C1 segment of cervical spinal cord (tissue), 14 donors: ENCODE data around the gene ADAP1.
A peak's percentile ranks its signal among the peaks of the same experiment; 100 is the strongest.
"Not testable (repeated sequence)": the region's sequence is repeated elsewhere in the genome, so short reads cannot be mapped to it uniquely, and the experiment has no call there.

Experiments used
- DNase-seq, 14 donors: peaks; one replicate each; lab custom pipeline; 2025; lab: John Stamatoyannopoulos, UW

The ADAP1 gene

DNA sequence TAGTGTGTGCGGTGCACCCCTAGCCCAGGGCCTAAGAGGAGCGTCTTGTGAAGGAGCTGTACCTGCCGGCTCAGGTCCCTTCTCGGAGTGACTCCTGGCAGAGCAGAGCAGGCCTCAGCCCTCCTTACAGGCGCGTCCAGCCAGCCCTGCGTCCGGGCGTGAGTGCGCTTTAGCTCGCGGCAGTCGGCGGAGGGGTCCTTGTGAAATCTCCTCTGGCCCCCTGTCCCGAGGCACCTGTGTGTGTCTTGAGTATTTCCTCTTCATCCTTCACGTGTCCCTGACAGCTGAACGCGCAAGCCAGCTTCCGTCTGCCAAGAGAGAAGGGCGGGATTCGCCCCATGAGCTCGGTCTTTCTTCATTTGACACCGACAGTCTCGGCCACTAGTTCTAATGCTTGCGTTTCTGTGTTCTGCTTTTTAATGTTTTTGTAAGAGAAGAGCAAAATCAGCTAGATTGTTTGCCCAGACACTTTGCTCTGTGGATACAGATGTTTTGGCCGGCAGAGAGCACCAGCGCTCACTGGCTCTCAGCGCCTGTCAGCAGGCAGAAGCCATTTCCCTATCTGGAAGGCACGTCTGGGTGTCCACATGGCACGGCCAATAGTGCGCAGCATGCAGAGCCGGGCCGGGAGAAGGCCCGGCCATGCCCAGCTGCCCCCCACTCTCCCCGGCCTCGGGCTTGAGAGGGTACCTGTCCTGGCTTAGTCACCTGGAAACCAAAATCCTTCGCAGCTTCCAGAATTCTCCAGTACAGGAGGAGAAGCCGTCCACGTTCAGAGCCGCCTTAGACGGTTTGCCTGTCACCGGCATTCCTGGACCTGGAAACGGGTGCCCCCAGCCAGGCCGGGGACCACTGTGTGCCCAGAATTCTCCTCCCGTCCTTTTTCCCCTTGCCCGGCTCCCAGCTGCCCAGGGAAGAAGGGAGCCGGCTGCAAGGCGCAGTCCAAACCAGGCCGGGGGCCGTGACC is 71.1 kb downstream of the ADAP1 start:
- DNase-seq, result peak in 3 of 14 donors; percentile 27 to 56 (median 34)

DNA sequence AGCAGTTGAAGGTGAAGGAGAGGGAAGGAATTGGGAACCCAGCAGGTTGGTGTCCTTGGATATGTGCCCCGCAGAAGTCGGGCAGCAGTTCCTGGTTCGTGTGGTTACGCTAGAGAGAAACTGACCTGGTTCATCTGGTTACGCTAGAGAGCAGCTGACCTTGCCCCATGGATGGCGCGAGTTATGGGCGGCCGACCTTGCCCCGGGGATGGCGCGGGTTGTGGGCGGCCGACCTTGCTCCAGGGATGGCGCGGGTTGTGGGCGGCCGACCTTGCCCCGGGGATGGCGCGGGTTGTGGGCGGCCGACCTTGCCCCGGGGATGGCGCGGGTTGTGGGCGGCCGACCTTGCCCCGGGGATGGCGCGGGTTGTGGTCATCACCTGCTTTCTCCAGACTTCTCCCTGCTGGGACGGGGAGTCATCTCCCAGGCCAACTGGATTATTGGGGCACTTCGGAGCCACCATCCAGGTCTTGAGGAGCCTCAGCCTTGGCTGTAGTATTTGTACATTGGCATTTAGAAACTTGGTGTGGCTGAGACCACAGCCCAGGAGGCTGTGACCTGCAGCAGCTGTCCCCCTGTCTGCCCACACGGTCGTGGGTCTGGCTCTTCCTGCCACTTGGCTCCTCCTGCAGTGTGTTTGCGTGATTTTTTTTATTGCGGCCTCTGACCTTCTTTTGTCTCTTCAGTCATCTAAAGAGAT is 72.0 kb downstream of the ADAP1 start:
- DNase-seq, result no peak

DNA sequence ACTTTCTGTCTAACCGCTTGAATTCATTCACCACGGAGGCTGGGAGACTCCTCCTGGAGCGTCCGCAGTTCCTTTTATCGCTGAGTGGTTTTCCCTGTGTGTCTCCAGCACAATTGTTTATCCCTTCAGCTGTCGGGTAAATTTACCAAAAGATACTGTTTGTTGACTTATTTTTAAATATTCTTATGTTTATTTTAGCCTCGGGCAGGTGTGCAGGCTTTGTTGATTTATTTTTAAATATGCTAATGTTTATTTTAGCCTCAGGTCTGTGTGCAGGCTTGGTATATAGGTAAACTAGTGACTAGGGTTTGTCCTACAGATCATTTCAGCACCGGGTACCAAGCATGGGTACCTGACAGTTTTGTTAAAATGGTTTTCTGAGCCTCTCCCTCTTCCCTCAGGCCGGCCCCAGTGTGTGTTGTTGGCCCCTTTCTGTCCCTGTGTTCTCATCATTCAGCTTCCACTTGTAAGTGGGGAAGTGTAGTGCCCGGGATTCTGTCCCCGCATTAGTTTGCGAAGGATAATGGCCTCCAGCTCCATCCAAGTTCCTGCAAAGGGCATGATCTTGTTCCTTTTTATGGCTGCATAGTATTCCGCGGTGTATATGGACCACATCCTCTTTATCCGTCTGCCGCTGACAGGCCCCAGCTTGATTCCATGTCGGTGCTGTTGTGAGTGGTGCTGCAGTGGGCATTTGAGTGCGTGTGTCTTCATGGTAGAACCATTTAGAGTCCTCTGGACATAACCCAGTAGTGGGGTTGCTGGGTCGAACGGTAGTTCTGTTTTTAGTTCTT is 72.8 kb downstream of the ADAP1 start:
- DNase-seq, result no peak

DNA sequence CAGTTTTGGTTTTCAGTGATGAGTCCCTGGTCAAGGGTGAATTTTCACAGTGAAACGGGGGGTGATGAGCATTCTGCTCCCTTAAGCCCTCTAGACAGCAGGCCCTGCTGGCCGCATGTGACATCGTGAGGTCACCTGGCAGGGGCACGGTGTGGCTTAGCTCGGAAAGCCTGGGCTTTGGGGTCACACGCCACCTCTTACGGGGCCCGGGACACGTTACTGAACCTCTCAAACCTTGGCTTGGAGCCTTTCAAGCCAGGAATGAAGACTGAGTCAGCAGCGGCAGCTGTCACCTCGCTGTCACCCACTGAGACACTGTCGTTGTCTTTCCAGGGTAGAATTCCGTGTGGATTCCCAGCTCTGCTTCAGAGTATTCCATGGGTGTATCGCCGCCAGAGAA is 74.0 kb downstream of the ADAP1 start:
- peak in 1 of 14 donors; percentile 17 for DNase-seq

DNA sequence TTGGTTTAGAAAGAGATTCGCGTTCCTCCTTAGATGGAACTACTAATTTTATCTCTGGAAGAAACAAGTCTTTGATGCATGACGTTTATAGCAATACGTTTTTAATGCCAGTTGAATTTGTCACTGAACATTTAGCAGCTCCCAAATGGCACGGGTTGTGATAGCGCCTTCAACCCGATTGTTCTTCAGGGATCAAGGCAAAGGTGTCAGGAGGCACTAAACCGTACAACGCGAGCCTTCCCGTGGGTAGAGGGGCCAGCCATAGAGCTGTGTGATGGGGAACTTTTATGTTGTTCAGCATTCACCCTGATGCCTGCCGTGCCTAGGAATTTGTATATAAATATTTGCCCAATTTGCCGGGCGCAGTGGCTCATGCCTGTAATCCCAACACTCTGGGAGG is 74.8 kb downstream of the ADAP1 start:
- no peak for DNase-seq

DNA sequence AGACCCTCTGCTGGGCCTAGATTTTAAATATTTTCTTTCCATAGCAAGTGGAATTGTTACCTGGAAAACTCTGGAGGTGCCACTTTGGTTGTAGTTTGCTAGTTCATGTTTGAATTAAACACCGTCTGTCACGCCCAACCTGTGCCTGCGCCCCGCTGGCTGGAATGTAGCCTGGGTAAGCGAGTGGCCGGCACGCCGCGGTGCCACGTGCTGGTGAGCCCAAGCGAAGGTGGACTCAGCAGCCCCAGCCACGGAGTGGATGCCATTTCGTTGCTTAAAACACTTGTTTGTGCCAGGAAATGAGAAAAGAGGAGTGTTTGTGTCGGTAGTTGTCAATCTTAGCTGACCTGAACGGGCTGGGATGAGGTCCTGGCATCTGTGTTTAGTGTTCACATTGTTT is 75.4 kb downstream of the ADAP1 start:
- no peak for DNase-seq

DNA sequence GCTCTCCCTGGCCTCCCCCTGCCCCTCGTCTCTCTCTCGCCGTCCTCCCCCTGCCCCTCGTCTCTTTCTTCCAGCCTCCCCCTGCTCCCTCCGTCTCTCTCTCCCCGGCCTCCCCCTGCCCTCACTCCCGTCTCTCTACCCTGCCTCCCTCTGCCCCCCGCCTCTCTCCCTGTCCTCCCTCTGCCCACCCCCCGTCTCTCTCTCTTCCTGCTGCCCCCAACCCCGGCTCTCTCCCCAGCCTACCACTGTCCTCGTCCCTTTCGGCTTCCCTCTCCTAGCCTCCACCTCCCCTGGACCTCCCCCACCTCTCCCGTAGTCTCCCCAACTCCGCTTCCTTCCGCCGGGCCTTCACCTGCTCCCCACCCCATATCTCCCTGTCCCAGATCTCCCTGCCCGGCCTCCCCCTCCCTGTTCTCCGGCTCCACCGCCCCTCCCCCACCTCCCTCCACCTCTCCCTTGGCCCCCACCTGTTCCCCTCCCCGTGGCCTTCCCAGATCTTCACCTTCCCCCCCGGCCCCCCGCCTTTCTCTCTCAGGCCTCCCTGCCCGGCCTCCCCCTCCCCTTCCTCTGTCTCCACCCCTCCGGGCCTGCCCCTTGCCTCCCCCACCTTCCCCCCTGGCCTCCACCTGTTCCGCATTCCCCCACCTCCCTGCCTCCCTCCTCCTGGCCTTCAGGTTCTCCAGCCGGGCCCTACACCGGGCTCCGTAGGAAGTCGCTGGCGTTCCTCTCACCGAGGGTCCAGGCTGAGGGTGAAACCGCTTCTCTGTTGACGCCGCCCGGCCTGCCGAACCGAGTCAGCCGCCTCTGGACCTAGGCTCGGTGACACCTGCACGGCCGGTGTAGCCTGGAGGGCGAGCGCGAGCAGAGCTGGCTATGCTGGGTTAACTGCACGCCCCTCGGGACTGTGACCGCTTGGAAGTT is 76.9 kb downstream of the ADAP1 start:
- DNase-seq, result no peak

DNA sequence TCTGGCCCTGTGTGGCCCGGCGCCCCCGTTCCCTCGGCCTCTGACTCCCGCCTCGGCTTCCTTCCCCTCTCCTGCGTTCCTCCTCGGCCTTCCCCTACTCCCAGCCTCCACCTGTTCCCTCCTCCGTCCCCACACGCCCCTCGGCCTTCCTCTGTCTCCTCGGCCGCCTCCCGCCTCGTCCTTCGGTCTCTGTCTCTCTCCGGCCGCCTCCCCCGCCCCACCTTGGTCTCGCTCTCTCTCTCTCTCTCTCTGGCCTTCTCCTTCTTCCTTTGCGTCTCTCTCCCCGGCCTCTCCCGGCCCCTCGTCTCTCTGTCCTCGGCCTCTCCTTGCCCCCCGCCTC is 77.5 kb downstream of the ADAP1 start:
- DNase-seq, result peak in 2 of 14 donors; percentile 59 to 70

DNA sequence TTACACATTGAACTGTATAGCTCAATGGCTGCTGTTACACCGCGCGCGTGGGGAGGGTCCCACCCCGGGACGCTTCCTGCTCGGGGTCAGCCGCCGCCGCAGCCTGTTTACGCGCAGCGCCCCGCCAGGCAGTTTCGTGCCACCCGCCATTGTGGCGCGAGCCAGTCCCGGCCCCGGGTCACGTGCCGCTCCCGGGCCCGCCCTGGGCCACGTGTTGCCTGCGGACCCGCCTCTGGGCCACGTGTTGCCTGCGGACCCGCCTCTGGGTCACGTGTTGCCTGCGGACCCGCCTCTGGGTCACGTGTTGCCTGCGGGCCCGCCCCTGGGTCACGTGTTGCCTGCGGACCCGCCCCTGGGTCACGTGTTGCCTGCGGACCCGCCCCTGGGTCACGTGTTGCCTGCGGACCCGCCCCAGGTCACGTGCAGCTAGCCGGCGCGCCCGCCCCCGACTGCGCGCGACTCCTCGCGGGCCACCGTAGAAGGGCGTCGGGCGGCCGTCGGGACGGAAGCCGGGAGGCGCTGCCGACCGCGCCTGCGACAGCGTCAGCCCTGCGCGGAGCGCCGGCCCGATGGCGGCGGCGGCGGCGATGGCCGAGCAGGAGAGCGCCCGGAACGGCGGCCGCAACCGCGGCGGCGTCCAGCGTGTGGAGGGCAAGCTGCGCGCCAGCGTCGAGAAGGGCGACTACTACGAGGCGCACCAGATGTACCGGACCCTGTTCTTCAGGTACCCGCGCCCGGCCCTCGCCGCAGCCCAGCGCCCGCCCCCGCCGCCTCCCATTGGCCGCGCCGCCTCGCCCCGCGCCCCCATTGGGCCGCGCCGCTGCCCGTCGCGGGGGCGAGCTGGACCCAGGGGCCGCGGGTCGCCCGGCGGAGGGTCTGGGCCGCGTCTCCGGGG is 78.2 kb downstream of the ADAP1 start, which contains the start of gene GET4:
TSS of gene GET4 (plus strand) at position 478 of the 895 bp plus-strand sequence. CDS start at position 570, 92 bp downstream.
- DNase-seq, result peak; percentile 72 to 99 (median 93)

DNA sequence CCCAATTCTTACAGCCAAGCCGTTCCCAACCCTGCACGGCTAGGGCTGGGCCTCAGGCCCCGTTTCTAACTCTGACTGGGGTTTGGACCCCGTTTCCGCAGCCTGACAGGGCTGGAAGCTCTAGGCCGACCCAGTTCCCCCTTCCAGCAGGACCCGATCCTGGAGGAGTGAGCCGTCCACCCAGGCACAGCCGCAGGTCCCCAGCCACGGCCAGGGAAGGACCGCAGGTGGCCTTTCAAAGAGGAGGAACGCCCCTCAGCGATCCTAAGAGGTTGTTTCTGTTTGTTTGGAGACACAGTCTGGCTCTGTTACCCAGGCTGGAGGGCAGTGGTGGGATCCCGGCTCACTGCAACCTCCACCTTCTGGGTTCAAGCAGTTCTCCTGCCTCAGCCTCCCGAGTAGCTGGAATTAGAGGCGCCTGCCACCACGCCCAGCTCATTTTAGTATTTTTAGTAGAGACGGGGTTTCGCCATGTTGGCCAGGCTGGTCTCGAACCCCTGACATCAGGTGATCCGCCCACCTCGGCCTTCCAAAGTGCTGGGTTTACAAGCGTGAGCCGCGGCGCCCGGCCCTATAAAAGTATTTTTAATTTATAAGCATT is 78.9 kb downstream of the ADAP1 start:
- DNase-seq, result peak in 1 of 14 donors; percentile 49

DNA sequence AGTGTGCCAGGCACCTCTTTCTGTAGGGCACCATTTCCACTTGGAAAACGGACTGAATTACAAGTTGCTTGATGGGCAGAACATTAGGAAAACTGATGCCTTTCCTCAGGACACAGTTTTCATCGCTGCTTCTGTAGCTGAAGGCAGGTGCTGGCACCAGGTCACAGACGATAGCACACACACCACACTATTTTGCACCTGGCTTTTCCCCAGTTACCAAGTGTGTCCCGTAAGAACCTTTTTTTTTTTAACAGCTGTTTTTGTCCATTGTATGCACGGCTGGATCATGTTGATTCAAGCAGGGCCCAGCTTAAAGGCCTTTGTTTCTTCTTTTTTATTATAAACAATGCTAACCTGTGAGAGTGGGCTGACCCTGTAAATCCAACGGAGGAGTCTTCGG is 79.4 kb downstream of the ADAP1 start:
- DNase-seq, result no peak

DNA sequence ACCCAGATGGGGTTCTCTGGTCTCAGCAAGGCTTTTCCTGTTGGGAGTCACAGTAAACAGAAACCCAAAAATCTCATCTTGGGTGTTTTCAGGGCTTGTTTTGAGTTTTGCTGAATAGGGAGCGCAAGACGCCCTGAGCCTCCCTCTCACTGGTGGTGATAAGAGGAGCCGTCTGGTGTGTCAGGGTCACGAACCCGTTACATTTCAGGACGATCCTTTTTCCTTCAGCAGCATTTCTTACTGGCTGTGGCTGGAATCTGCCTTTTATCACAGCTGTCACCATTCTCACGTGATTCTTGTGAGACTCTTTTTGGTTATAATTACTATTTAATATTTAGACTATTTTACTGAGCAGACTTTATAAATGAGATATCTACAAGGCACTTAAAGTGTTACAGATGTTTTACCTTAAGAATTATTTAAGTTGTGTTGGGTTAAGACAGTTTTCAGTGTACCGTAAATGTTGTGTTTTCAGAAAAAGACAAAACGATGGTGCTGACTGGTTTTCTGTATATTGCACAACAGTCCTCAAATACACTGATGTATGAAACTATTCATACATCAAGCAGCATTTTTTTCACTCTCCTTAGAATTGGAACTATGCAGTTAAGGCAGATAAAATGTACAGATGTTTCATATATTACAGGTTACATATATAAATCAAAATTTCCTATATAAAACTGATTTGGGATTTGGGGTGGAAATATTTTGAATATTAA is 80.3 kb downstream of the ADAP1 start:
- DNase-seq, result no peak

DNA sequence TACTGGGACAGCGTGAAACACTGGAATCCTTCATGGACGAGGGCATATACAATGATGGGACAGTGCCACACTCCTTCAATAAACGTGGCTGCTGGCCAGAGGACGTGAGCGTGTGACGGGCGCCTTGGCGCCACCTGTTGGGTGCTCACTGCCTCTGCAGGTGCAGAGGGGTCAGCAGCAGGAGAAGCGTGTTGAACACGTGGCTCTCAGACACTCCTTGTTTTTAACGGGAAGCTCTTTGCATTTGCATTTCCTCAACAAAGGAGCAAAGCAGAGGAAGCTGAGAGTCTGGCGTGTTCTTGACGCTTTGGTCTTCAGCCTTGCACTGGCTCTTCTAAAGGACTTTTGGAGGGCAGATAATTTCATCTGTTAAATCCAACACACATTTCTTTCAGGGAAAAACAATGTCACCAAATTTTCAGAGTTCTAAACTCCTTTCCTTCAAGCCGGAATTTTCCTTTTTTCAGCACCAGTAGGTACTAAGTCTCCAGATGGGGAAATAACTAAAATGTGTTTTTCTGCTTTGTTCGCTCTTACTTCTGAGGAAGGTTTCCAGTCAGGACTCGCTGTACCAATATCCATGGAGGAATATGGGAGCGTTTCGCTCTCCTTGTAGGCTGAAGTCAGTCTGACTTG is 81.0 kb downstream of the ADAP1 start:
- peak in 12 of 14 donors; percentile 32 to 78 (median 60) for DNase-seq

DNA sequence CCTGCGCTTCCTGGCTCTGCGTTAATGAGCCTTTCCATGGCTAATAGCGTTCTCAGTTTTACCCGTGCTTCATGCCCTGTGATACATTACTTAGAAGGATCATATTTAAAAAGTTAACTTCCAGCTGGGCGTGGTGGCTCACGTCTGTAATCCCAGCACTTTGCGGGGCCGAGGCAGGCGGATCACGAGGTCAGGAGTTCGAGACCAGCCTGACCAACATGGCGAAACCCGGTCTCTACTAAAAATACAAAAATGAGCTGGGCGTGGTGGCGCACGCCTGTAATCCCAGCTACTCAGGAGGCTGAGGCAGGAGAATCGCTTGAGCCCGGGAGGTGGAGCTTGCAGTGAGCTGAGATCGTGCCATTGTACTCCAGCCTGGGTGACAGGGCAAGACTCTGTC is 81.8 kb downstream of the ADAP1 start:
- DNase-seq, result not testable (repeated sequence)

DNA sequence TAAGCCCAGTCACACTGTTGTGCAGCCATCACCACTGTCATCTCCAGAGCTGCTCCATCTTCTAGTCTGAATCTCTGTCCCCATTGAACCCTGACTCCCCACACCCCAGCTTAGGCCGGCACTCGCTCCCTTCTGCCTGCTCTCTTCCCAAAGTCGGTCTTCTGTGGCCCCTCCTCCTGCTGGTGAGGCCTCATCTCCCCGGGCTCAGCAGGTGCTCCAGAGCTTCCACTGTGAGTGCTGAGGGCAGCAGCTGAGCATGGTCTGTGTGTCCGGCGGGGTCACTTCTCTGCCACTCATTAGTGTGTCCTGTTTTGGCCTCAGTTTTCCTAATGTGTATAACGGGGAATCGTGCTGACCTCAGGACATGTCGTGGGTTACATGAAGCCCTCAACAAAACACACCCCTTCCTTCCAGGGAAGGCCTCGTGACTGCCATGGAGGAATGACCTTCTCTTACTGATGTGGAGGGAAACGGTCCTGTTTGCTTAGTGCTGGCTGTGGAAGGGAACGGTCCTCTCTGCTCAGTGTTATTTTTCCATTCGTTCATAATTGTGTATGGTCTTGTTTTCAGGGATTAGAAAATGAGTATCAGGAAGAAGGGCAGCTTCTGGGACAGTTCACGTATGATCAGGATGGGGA is 82.5 kb downstream of the ADAP1 start:
- DNase-seq, result no peak

DNA sequence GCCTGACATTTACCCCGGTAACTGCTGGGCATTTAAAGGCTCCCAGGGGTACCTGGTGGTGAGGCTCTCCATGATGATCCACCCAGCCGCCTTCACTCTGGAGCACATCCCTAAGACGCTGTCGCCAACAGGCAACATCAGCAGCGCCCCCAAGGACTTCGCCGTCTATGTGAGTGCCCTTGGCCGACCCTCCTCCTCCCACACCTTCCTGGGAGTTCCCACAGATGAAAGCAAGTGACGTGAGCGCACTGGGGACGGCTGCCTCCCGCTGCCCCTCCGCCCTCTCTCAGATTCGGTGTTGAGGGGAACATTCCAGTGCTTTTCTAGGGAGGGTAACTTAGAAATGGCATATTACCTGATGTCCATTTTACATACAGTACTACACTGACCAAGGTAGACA is 85.1 kb downstream of the ADAP1 start:
- DNase-seq, result no peak

DNA sequence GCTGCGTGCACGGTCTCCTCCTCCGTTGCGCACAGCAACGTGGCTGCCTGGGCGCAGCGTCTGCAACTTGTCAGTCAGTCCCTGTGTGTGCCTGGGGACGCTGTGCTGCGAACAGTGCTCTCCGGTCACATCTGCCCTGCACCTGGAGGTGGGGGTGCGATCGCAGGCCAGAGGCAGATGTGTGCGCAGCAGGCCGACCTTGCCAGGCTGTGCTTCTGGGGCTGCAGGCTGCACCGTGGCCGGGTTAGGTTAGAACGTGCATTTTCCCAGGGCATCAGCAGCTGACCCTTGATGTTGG is 86.3 kb downstream of the ADAP1 start:
- no peak for DNase-seq
